Neural cell (in vitro differentiated cells): ENCODE measurements around the gene RHEX. TPM values are rescaled to one million over a fixed set of nuclear protein-coding genes. Genes with fewer than 3 reads are reported as not detected.

Source experiments
- H2AFZ ChIP-seq: fragments of 200-600, 300-800 bp; sonication (generic), shearing (Covaris generic); 2 replicates; pipeline ENCODE4 v1.6.0; 2014; ENCODE audit warnings: low read depth, mild to moderate bottlenecking, antibody characterized with exemption, low read length, moderate library complexity
- H3F3A ChIP-seq: fragments of 200-600 bp; shearing (Covaris generic); 2 replicates; pipeline ENCODE4 v1.6.1; 2016; ENCODE audit warnings: mild to moderate bottlenecking, moderate library complexity, mixed read lengths, antibody characterized with exemption, low read length; ENCODE audit not compliant: insufficient read depth, poor library complexity, severe bottlenecking
- H3K27ac ChIP-seq: fragments of 200-600, 300-800 bp; sonication (generic), shearing (Covaris generic); 2 replicates; pipeline ENCODE4 v1.5.1; 2014; ENCODE audit warnings: mild to moderate bottlenecking, low read length, moderate library complexity
- H3K27me3 ChIP-seq: fragments of 300-800, 200-600 bp; sonication (generic), shearing (Covaris generic); 2 replicates; pipeline ENCODE4 v1.6.0; 2014; ENCODE audit warnings: mild to moderate bottlenecking, low read depth, low read length, moderate library complexity; ENCODE audit not compliant: insufficient read depth
- H3K36me3 ChIP-seq: fragments of 300-800, 200-600 bp; sonication (generic), shearing (Covaris generic); 2 replicates; pipeline ENCODE4 v1.5.1; 2014; ENCODE audit warnings: mild to moderate bottlenecking, antibody characterized with exemption, low read length, moderate library complexity; ENCODE audit not compliant: insufficient read depth
- H3K4me2 ChIP-seq: fragments of 300-800, 200-600 bp; sonication (generic), shearing (Covaris generic); 2 replicates; pipeline ENCODE4 v1.6.0; 2014; ENCODE audit warnings: mild to moderate bottlenecking, low read length
- H3K4me3 ChIP-seq: fragments of 300-800, 200-600 bp; sonication (generic), shearing (Covaris generic); 2 replicates; pipeline ENCODE4 v1.5.1; 2014; ENCODE audit warnings: mild to moderate bottlenecking, low read length, moderate library complexity
- H3K79me2 ChIP-seq: fragments of 200-600 bp; shearing (Covaris generic); replicated peaks from 2 replicates; pipeline ENCODE4 v1.6.0; 2014; ENCODE audit warnings: mild to moderate bottlenecking, low read length, moderate library complexity; ENCODE audit not compliant: insufficient read depth
- H3K9ac ChIP-seq: fragments of 300-800, 200-600 bp; sonication (generic), shearing (Covaris generic); 2 replicates; pipeline ENCODE4 v1.6.1; 2016; ENCODE audit warnings: mild to moderate bottlenecking, low read length, mixed read lengths
- H3K9me2 ChIP-seq: fragments of 200-600 bp; shearing (Covaris generic); 2 replicates; pipeline ENCODE4 v1.6.1; 2016; ENCODE audit warnings: mild to moderate bottlenecking, low read length, mixed read lengths; ENCODE audit not compliant: insufficient read depth
- H3K9me3 ChIP-seq: fragments of 200-600, 300-800 bp; sonication (generic), shearing (Covaris generic); 2 replicates; pipeline ENCODE4 v1.6.1; 2016; ENCODE audit warnings: mild to moderate bottlenecking, mixed run types, low read length, moderate library complexity, mixed read lengths
- H4K20me1 ChIP-seq: fragments of 200-600 bp; shearing (Covaris generic); 2 replicates; pipeline ENCODE4 v1.6.1; 2016; ENCODE audit warnings: mild to moderate bottlenecking, mixed run types; ENCODE audit not compliant: insufficient read depth
- CTCF ChIP-seq: fragments of 450-650 bp; IDR thresholded peaks from 2 replicates; pipeline ENCODE4 v1.5.1; 2014; ENCODE audit warnings: antibody characterized with exemption, mild to moderate bottlenecking, moderate library complexity; ENCODE audit not compliant: poor library complexity, severe bottlenecking
- EP300 ChIP-seq: fragments of 450-650 bp; conservative IDR thresholded peaks from 2 replicates; pipeline ENCODE4 v1.6.1; 2014; ENCODE audit warnings: antibody characterized with exemption, mild to moderate bottlenecking, moderate library complexity; ENCODE audit not compliant: poor library complexity, severe bottlenecking
- EZH2 ChIP-seq: fragments of 200-600, 300-800 bp; shearing (Covaris generic), sonication (generic); IDR thresholded peaks from 2 replicates; pipeline ENCODE4 v1.6.1; 2014; ENCODE audit warnings: antibody characterized with exemption, low read length, borderline replicate concordance, mild to moderate bottlenecking; ENCODE audit not compliant: insufficient read depth, poor library complexity, severe bottlenecking
- MXI1 ChIP-seq: fragments of 450-650 bp; conservative IDR thresholded peaks from 2 replicates; pipeline ENCODE4 v1.6.1; 2014; ENCODE audit warnings: antibody characterized with exemption, mild to moderate bottlenecking; ENCODE audit not compliant: poor library complexity, severe bottlenecking
- POLR2AphosphoS5 ChIP-seq: IDR thresholded peaks from 2 replicates; pipeline ENCODE4 v1.6.1; 2012
- RAD21 ChIP-seq: fragments of 450-650 bp; conservative IDR thresholded peaks from 2 replicates; pipeline ENCODE4 v1.6.1; 2014; ENCODE audit warnings: antibody characterized with exemption, mild to moderate bottlenecking, moderate library complexity
- REST ChIP-seq: IDR thresholded peaks from 2 replicates; pipeline ENCODE4 v1.6.1; 2012; ENCODE audit warnings: borderline replicate concordance
- SMC3 ChIP-seq: fragments of 450-650 bp; conservative IDR thresholded peaks from 2 replicates; pipeline ENCODE4 v1.6.1; 2014; ENCODE audit warnings: antibody characterized with exemption, mild to moderate bottlenecking, moderate library complexity; ENCODE audit not compliant: poor library complexity
- TAF1 ChIP-seq: IDR thresholded peaks from 2 replicates; pipeline ENCODE4 v1.6.1; 2012; ENCODE audit warnings: low read depth
- polyA plus RNA-seq: library from polyadenylated mRNA; depleted of rRNA; stranded (reverse); fragments of >200 nt; gene quantifications from 2 replicates; pipeline ENCODE4 v1.2.3, GENCODE V29; 2014

Gene RHEX
- polyA plus RNA-seq, 1 donor from 2014 or later, result not detected

GRCh38 chr1:206083750-206084149 lies 30.8 kb downstream of the RHEX start:
- TF ChIP-seq REST, result no peak
- no peak for TF ChIP-seq RAD21
- no peak for TF ChIP-seq MXI1
- no peak for TF ChIP-seq EP300
- no peak for TF ChIP-seq TAF1
- TF ChIP-seq POLR2AphosphoS5, result no peak
- TF ChIP-seq EZH2, result no peak
- TF ChIP-seq SMC3, result no peak
- TF ChIP-seq CTCF, result no peak
- H3K9me2 ChIP-seq, result no peaks in the 10 kb centered on the region
- H4K20me1 ChIP-seq, result no peaks in the 10 kb centered on the region
- no peaks in the 10 kb centered on the region for H3K27me3 ChIP-seq
- H3K9me3 ChIP-seq, result no peaks in the 10 kb centered on the region
- no peaks in the 10 kb centered on the region for H3K79me2 ChIP-seq
- H2AFZ ChIP-seq, result no peak overlapping the region
- no peaks in the 10 kb centered on the region for H3F3A ChIP-seq
- no peak overlapping the region for H3K4me3 ChIP-seq
- no peaks in the 10 kb centered on the region for H3K36me3 ChIP-seq
- no peak overlapping the region for H3K27ac ChIP-seq
- H3K9ac ChIP-seq, result no peak overlapping the region
- H3K4me2 ChIP-seq, result no peak overlapping the region

- H3K27me3 ChIP-seq, result no peaks in the 10 kb centered on the region
- H3K79me2 ChIP-seq, result no peaks in the 10 kb centered on the region
- H2AFZ ChIP-seq, result no peak overlapping the region
Measured at GRCh38 chr1:206087091-206087490, 34.1 kb downstream of the RHEX start.

More at GRCh38 chr1:206087091-206087490, 34.1 kb downstream of the RHEX start:
- H3F3A ChIP-seq, result no peaks in the 10 kb centered on the region
- H4K20me1 ChIP-seq, result no peaks in the 10 kb centered on the region
- H3K9me3 ChIP-seq, result no peaks in the 10 kb centered on the region
- H3K4me3 ChIP-seq, result no peak overlapping the region
- no peak for TF ChIP-seq EP300
- TF ChIP-seq TAF1, result no peak
- no peak for TF ChIP-seq POLR2AphosphoS5
- no peak for TF ChIP-seq MXI1
- no peak for TF ChIP-seq CTCF
- TF ChIP-seq REST, result no peak
- no peak for TF ChIP-seq EZH2
- no peak for TF ChIP-seq SMC3
- TF ChIP-seq RAD21, result no peak
- H3K9ac ChIP-seq, result no peak overlapping the region
- no peak overlapping the region for H3K4me2 ChIP-seq
- H3K36me3 ChIP-seq, result no peaks in the 10 kb centered on the region
- H3K27ac ChIP-seq, result no peak overlapping the region
- H3K9me2 ChIP-seq, result no peaks in the 10 kb centered on the region
